Adrenal gland (tissue), 12 donors: ENCODE measurements around the gene NUAK1. TPM values are rescaled to one million over a fixed set of nuclear protein-coding genes. Genes with fewer than 3 reads are reported as not detected.

ENCODE experiments used
- DNase-seq, 7 donors: peaks; one replicate each; pipeline ENCODE4 v3.0.0-alpha.2; 2019 to 2020
- H3K27ac ChIP-seq, 5 donors: fragments of 200-600 bp; sonication (generic) in 4 of 5; 1 replicate in 3 of 5; 2 replicates in 2 of 5; pipeline versions ENCODE4 v1.5.1 to v1.8.0; 2016 to 2020; ENCODE audit warnings: mild to moderate bottlenecking in 1 of 5
- H3K27me3 ChIP-seq: fragments of 200-600 bp; 2 replicates; pipeline ENCODE4 v1.8.0; 2021
- H3K36me3 ChIP-seq, 2 donors: fragments of 200-600 bp; replicated peaks in 1 of 2; 1 replicate in 1 of 2; 2 replicates in 1 of 2; pipeline versions ENCODE4 v1.5.1 to v1.8.0; 2018 to 2022
- H3K4me1 ChIP-seq, 2 donors: fragments of 200-600 bp; replicated peaks in 1 of 2; 1 replicate in 1 of 2; 2 replicates in 1 of 2; pipeline versions ENCODE4 v1.5.1 to v1.8.0; 2018 to 2021
- H3K4me3 ChIP-seq, 4 donors: fragments of 200-600 bp; sonication (generic) in 3 of 4; one replicate each; pipeline ENCODE4 v1.5.1; 2016 to 2018
- H3K9me3 ChIP-seq, 3 donors: fragments of 200-600 bp; sonication (generic) in 1 of 3; replicated peaks in 1 of 3; 1 replicate in 2 of 3; 2 replicates in 1 of 3; pipeline versions ENCODE4 v1.5.1 to v1.8.0; 2016 to 2021
- CTCF ChIP-seq, 6 experiments: fragments of 450-650 bp in 4 of 6; fragments of 200-600 bp in 2 of 6; sonication (generic) in 1 of 6; IDR thresholded peaks; 1 replicate in 5 of 6; 2 replicates in 1 of 6; pipeline versions ENCODE4 v1.5.1 to v1.8.0; 2016 to 2021; ENCODE audit warnings: antibody characterized with exemption in 6 of 6, mild to moderate bottlenecking in 2 of 6, moderate library complexity in 1 of 6
- POLR2A ChIP-seq, 2 donors: fragments of 450-650 bp; IDR thresholded peaks; one replicate each; pipeline ENCODE4 v1.6.1; 2017; ENCODE audit warnings: antibody characterized with exemption in 2 of 2, mild to moderate bottlenecking in 2 of 2, moderate library complexity in 1 of 2
- WGBS, 4 donors: extraction: QIAGEN DNeasy Blood & Tissue Kit in 2 of 4; methylation state at CpG; one replicate each; pipeline versions ENCODE4 v1.1.5 to v1.1.7; 2013 to 2017; 5-methylcytosine and 5-hydroxymethylcytosine counted together
- intact Hi-C, 2 donors: fragments of 100-400 bp; cut with DNase I; formaldehyde crosslinking; loops; one replicate each; pipeline versions ENCODE4 v1.14.1 to v1.15.0; 2022 to 2023
- polyA plus RNA-seq, 3 donors: library from polyadenylated mRNA; stranded (reverse); fragments of 200-250 nt in 2 of 3; fragments of 350-450 nt in 1 of 3; fragmentation: Illumina TruSeq in 1 of 3; extraction: RNeasy Lipid Tissue Mini Kit (QIAGEN cat#74804) in 1 of 3; gene quantifications; one replicate each; pipeline ENCODE4 v1.2.3, GENCODE V29; 2013 to 2014
- total RNA-seq, 9 donors: library from RNA; depleted of rRNA in 4 of 9; stranded (reverse); fragments of >200 nt in 4 of 9; fragments of 120-200 nt in 1 of 9; fragmentation: NEBNext Ultra II Directional in 1 of 9; extraction: Animal tissue kit (Norgen Biotek cat#: 25700) in 1 of 9; gene quantifications; one replicate each; pipeline versions ENCODE4 v1.1.0 to v1.2.4, GENCODE V29; 2013 to 2023
- donor health status: healthy with polysubstance abuse.
- donor health status: Bipolar disorder and iron deficiency.
- donor health status: DM: yes; HTN: yes; CAD: no.
- donor health status: DM: no; HTN: no; CAD: no.
- donor health status: DM: no; HTN: no; CAD: no.
- donor health status: DM: yes; HTN: yes; CAD: no.

Gene NUAK1
- total and polyA plus RNA-seq, 12 donors: 2.4 to 15.1 (median 8.4) TPM

DNA sequence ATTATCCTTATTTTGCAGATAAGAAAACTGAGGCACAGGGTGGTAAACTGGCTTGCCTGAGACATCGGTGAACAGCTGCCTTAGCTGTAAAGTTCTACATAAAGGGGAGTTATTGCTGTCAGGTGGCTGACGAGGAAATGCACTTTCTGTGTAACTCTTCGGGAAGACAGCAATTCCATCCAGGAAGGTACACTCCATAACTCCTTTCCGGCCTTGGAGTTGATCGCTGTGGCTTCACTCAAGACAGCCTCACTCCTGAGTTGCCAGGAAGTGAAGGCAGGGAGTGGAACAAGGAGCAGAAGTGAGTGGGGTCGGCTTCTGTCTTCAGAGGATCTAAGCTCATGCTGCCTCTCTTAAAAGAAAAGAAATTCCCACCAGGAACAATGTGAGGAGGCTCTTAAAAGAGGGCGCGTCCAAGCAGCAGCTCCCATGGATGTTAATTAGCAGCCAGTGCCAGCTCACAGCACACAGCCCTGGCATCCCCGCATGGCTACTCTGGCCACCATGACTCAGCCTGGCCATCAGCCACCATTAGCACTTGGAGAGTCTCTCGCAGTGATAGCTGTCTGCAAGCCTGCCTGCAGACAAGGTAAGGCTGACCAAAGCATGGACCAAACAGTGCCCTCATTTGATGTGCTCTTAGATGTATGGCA lies 60.3 kb downstream of the NUAK1 start:
- Histone ChIP-seq H3K36me3 (no peaks in the 10 kb centered on the region), H3K27ac (peak overlapping the region in 1 of 5 donors; percentile 49)

DNA sequence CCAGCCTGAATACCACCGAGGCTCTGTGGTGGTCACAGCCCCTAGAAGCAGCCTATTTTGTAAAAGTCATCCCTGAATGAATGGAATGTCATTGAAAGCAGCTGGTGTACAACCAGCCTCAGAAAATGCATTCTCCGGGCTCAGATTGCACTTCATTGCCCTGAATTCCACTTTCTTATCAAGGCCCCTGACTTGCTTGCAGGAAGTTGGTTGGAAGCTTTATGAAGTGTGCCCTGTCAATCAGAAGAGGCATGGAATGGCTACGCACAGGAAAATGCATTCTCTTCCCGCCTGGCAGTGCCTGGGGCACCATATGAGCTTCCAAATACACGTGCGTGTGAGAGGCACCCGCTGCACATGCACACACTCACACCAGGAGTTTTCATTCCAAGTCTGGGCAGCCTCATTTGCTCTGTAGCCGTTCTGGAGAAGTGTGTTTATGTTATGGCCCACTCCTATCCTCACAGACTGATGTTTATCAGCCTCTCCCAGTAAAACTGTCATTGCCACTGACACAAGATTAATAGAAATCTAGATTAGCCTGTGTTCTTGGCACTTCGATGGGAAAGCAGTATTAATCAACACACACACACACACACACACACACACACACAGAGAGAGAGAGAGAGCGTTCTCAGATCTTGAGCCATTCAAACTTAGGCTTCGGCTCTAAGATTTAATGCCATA lies 63.9 kb downstream of the NUAK1 start:
- Histone ChIP-seq H3K4me3 (no peak overlapping the region), H3K9me3 (no peaks in the 10 kb centered on the region), H3K4me1 (peaks cover 0 to 19% of the 10 kb centered on the region in 2 donors), H3K36me3 (no peaks in the 10 kb centered on the region), H3K27me3 (no peaks in the 10 kb centered on the region), H3K27ac (peak overlapping the region in 1 of 5 donors; percentile 46)
- TF ChIP-seq POLR2A (IDR thresholded peaks at IDR 0.05) (no peak), CTCF (IDR thresholded peaks at IDR 0.05) (no peak)
- peak in 1 of 7 donors; percentile 27 for DNase-seq
- WGBS, 4 donors: 39 to 55% (median 46%) methylated on average over 7 to 11 of the region's 11 CpGs
- intact Hi-C loops: no loop called here

More for the DNA sequence above, 60.3 kb downstream of the NUAK1 start:
- Histone ChIP-seq H3K4me3 (no peak overlapping the region), H3K27me3 (no peaks in the 10 kb centered on the region), H3K9me3 (no peaks in the 10 kb centered on the region), H3K4me1 (peaks cover 0 to 19% of the 10 kb centered on the region in 2 donors)
- TF ChIP-seq CTCF (IDR thresholded peaks at IDR 0.05) (no peak), POLR2A (IDR thresholded peaks at IDR 0.05) (no peak)
- peak; percentile 53 to 85 (median 76) for DNase-seq
- intact Hi-C loops: no loop called here
- 64 to 73% (median 67%) methylated on average over 9 to 10 of the region's 10 CpGs for WGBS, 4 donors

- TF ChIP-seq POLR2A (IDR thresholded peaks at IDR 0.05): no peak
- no peak for TF ChIP-seq CTCF (IDR thresholded peaks at IDR 0.05)
These were observed 64.4 kb downstream of the NUAK1 start for GRCh38 chr12:106074361-106074705.

GRCh38 chr12:106073179-106073578 lies 65.6 kb downstream of the NUAK1 start:
- DNase-seq: no peak
- Histone ChIP-seq H3K27me3 (no peaks in the 10 kb centered on the region), H3K4me1 (peaks cover 0 to 5% of the 10 kb centered on the region in 2 donors), H3K36me3 (peaks cover 0 to 7% of the 10 kb centered on the region in 2 donors), H3K9me3 (no peaks in the 10 kb centered on the region), H3K27ac (no peak overlapping the region), H3K4me3 (no peak overlapping the region)
- TF ChIP-seq CTCF (IDR thresholded peaks at IDR 0.05) (no peak), POLR2A (IDR thresholded peaks at IDR 0.05) (no peak)
- WGBS, 4 donors: 89 to 100% (median 92%) methylated on average over 3 of the region's 3 CpGs
- intact Hi-C loops: no loop called here

More at GRCh38 chr12:106074361-106074705, 64.4 kb downstream of the NUAK1 start:
- peak overlapping the region in 1 of 5 donors; percentile 17 for H3K27ac ChIP-seq
- no peaks in the 10 kb centered on the region for H3K27me3 ChIP-seq
- H3K4me3 ChIP-seq: no peak overlapping the region
- no peaks in the 10 kb centered on the region for H3K36me3 ChIP-seq
- H3K9me3 ChIP-seq: no peaks in the 10 kb centered on the region
- DNase-seq: no peak
- 68 to 85% (median 76%) methylated on average over 1 of the region's 1 CpG for WGBS, 4 donors
- intact Hi-C loops: no loop called here
- peaks cover 0 to 15% of the 10 kb centered on the region in 2 donors for H3K4me1 ChIP-seq
